Measurements from ENCODE around the gene GPR84. TPM values are rescaled to one million over a fixed set of nuclear protein-coding genes. Genes with fewer than 3 reads are reported as not detected.
"Not testable (repeated sequence)": the region's sequence is repeated elsewhere in the genome, so short reads cannot be mapped to it uniquely, and the experiment has no call there.

Gene GPR84
- total RNA-seq, 2 experiments from 2014 or later: 0.18 to 0.25 TPM

DNA sequence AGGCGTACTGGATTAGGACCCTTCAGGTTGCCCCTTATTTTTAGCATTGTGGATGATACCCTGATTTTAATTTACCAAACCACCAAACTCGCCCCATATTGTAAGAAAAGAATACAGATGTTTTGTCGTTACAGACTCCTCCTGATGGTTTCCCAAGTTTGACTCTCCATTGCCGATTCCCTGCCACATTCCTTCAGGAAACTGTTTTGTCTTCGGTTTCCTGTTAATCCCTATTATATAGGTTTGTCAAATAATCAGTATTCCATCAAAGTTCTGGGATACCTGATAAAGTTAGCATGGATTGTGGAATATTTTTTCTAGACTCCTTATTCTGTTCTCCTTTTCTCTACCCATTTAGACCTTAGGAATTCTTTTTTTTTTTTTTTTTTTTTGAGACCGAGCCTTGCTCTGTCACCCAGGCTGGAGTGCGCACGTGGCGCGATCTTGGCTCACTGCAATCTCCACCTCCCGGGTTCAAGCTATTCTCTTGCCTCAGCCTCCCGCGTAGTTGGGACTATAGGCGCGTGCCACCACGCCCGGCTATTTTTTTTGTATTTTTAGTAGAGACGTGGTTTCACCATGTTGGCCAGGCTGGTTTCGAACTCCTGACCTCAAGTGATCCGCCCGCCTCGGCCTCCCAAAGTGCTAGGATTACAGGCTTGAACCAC is 38.7 kb downstream of the GPR84 start:
- POLR2A ChIA-PET: interaction anchor here (0.8 to 2.7 kb wide), 14 partner anchors 8 to 108 kb away, joined by 3 to 28 read pairs (median 6); partner anchors contain the start of genes CBX5 and HNRNPA1
- Mint-ChIP-seq H3K27ac (peak overlapping the region; percentile 91), H3K4me1 (peaks cover 52% of the 10 kb centered on the region), H3K4me3 (peak overlapping the region; percentile 92), H3K36me3 (ENCODE audit: low read depth) (peaks cover 17% of the 10 kb centered on the region)
- H3K27me3 Mint-ChIP-seq, H3K9me3 Mint-ChIP-seq, DNase-seq: not testable (repeated sequence)
- CTCF ChIA-PET: interaction anchor here (0.6 to 5.3 kb wide), 49 partner anchors 10 to 1648 kb away, joined by 3 to 105 read pairs (median 4); partner anchors contain the start of genes CBX5, HNRNPA1, NCKAP1L and NFE2

DNA sequence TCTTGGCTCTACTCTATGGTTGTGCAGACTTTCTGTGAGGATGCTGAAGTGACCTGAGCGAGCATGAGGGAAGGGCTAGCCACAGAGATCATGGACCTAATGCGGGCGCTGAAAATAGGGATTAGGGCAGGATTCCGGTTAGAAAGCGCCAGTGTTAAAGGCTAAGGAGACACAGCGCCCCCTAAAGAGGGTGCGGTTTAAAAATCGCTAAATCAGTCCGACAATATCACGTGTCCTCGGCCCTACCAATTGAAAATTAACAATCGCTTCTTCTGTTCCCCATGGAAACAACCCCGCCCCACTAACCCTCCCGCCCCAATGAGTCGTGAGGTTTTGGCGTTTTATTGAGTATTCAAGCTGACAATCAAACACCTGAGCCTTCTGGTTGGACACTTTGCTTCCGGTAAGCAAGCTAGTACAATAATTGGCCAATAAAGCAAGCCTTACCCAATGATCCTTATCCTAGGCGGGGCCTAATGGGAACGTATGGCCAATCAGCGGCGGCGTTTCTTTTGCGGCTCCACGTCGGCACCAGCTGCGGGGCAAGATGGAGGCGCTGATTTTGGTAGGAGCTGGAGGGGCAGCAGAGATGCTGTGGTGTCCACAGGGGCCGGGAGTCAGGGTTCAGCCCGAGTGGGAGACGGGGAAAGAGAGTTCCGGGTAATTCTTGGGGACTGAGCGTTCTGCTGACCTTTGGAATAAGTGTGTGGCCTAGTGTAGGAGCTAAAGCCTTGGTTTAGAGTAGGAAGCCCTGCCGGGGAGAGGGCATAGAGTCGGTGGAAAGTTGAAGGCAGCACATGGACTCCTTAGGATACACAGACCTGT is 39.5 kb downstream of the GPR84 start, which contains the start of gene COPZ1:
Gene COPZ1 (plus strand): TSS at position 515 of the 825 bp plus-strand sequence. CDS start 33 bp downstream, at position 548.
- Mint-ChIP-seq H3K27ac (peak within 1 kb of the TSS; percentile 91), H3K4me1 (peaks cover 45% of the 10 kb centered on the region), H3K36me3 (ENCODE audit: low read depth) (peaks cover 15% of the 10 kb centered on the region), H3K4me3 (peak within 1 kb of the TSS; percentile 92), H3K27me3 (no peaks in the 10 kb centered on the region), H3K9me3 (no peaks in the 10 kb centered on the region)
- ChIA-PET CTCF (interaction anchor here (0.6 to 5.3 kb wide), 51 partner anchors 11 to 1649 kb away, joined by 3 to 105 read pairs (median 4); partner anchors contain the start of genes CBX5, HNRNPA1, NCKAP1L and NFE2), POLR2A (interaction anchor here (0.8 to 2.7 kb wide), 15 partner anchors 9 to 108 kb away, joined by 3 to 28 read pairs (median 4); partner anchors contain the start of genes CBX5 and HNRNPA1)
- DNase-seq: peak; percentile 96

DNA sequence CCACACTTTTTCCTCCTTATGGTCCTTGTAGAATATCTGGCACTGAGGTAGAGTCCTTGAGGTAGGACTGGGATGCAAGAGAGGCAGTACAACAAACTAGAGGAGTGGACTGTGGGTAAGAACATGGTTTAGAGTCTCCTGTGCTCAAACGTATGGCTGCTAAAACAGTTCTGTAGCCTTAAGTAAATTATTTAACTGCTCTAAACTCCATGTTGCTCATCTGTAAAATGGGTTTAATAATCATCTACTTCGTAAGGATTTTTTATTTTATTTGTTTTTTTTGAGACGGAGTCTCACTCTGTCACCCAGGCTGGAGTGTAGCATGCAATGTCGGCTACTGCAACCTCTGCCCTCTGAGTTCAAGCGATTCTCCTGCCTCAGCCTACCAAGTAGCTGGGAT is 42.9 kb downstream of the GPR84 start:
- DNase-seq: no peak
- POLR2A ChIA-PET: no interaction called here
- no peaks in the 10 kb centered on the region for H3K9me3 Mint-ChIP-seq
- peaks cover 3% of the 10 kb centered on the region for H3K27me3 Mint-ChIP-seq
- peaks cover 16% of the 10 kb centered on the region for H3K4me1 Mint-ChIP-seq
- CTCF ChIA-PET: interaction anchor here (0.6 to 5.3 kb wide), 7 partner anchors 12 to 70 kb away, joined by 3 to 72 read pairs (median 4); no protein-coding TSS in a partner anchor
- no peak overlapping the region for H3K27ac Mint-ChIP-seq
- no peak overlapping the region for H3K4me3 Mint-ChIP-seq
- peaks cover 6% of the 10 kb centered on the region for H3K36me3 Mint-ChIP-seq (ENCODE audit: low read depth)

Other genes with a start within 250 kb of the GPR84 start
- 10 to 100 TPM; 25.7 to 27.9 TPM for gene SMUG1, start 175.5 kb downstream of the GPR84 start, total RNA-seq
- 100 to 1,000 TPM; 103 to 106 TPM for gene CBX5, start 84.4 kb downstream of the GPR84 start, total RNA-seq
- gene HNRNPA1, start 83.8 kb downstream of the GPR84 start, total RNA-seq: 1,000 to 10,000 TPM; 1,361 to 1,363 TPM
- gene NFE2, start 63.5 kb downstream of the GPR84 start, total RNA-seq: under 1 TPM in 1 of 2 experiments, not detected in 1; 0.20 TPM
- 100 to 1,000 TPM; 126 to 130 TPM for gene COPZ1, start 39.4 kb downstream of the GPR84 start, total RNA-seq
- gene ZNF385A, start 20.2 kb upstream of the GPR84 start, total RNA-seq: 1 to 10 TPM in 1 of 2 experiments, under 1 TPM in 1; 0.38 to 1.2 TPM
- 100 to 1,000 TPM; 102 to 107 TPM for gene ITGA5, start 54.8 kb upstream of the GPR84 start, total RNA-seq
- gene GTSF1, start 109.1 kb upstream of the GPR84 start, total RNA-seq: 10 to 100 TPM; 14.9 to 16.4 TPM
- 100 to 1,000 TPM; 188 to 189 TPM for gene NCKAP1L, start 133.3 kb upstream of the GPR84 start, total RNA-seq
- gene PDE1B, start 185.1 kb upstream of the GPR84 start, total RNA-seq: 10 to 100 TPM; 11.5 to 12.0 TPM
- gene PPP1R1A, start 224.2 kb upstream of the GPR84 start, total RNA-seq: not detected

Measured in activated CD4-positive, alpha-beta memory T cell treated with anti-CD3 and anti-CD28 coated beads, Interleukin-2, amount 10 ng/mL, durations not matched to agents 7 days and 5 days (primary cell).